ENCODE results near the gene CNOT6. TPM values are rescaled to one million over a fixed set of nuclear protein-coding genes. Genes with fewer than 3 reads are reported as not detected.
A peak's percentile ranks its signal among the peaks of the same experiment; 100 is the strongest.

The CNOT6 gene
- polyA plus RNA-seq, 1 of the 3 experiments (the other 2 are of a cell fraction), result 17.1 TPM

- Histone ChIP-seq H3K4me2 (no peak overlapping the region), H3K9me3 (no peaks in the 10 kb centered on the region), H3K9me2 (no peaks in the 10 kb centered on the region), H3K36me3 (replicated peaks in 1 of 2; ENCODE audit: control insufficient read depth in 1 of 2, insufficient read depth in 2 of 2, low read length in 1 of 2) (peaks cover 35 to 49% of the 10 kb centered on the region in 2 experiments), H3K9ac (no peak overlapping the region), H3K4me3 (ENCODE audit: low read depth in 2 of 2, low read length in 1 of 2) (no peak overlapping the region), H3K79me2 (ENCODE audit: insufficient read depth) (no peaks in the 10 kb centered on the region), H3F3A (replicated peaks; ENCODE audit: insufficient read depth) (peaks cover 5% of the 10 kb centered on the region), H3K27ac (ENCODE audit: low read depth in 2 of 2, low read length in 1 of 2) (peak overlapping the region in 1 of 2 experiments; percentile 16; a peak in 1 of 4 replicates), H3K4me1 (ENCODE audit: control insufficient read depth in 1 of 2, insufficient read depth in 2 of 2, low read depth in 1 of 2, low read length in 1 of 2) (0 out of 4 replicates have a peak, but pooled peaks cover 0 to 9% of the 10 kb centered on the region in 2 experiments), H3K27me3 (ENCODE audit: insufficient read depth) (no peaks in the 10 kb centered on the region), H4K20me1 (ENCODE audit: insufficient read depth) (no peaks in the 10 kb centered on the region), H2AFZ (ENCODE audit: low read depth) (no peak overlapping the region)
- TF ChIP-seq ELF1 (IDR thresholded peaks at IDR 0.05) (no peak), TEAD4 (IDR thresholded peaks at IDR 0.05; ENCODE audit: borderline replicate concordance, insufficient read depth) (no peak), POLR2AphosphoS5 (IDR thresholded peaks at IDR 0.05; ENCODE audit: low read depth, low read length) (no peak), ZBTB33 (IDR thresholded peaks at IDR 0.05; ENCODE audit: borderline replicate concordance, low read depth) (no peak), RCOR1 (IDR thresholded peaks at IDR 0.05; ENCODE audit: low read length) (no peak), FOSL2 (IDR thresholded peaks at IDR 0.05; ENCODE audit: borderline replicate concordance, low read depth) (no peak), CHD2 (IDR thresholded peaks at IDR 0.05; ENCODE audit: low read length, partially characterized antibody) (no peak), NFIC (IDR thresholded peaks at IDR 0.05; ENCODE audit: borderline replicate concordance) (no peak), GABPA (IDR thresholded peaks at IDR 0.05; ENCODE audit: low read depth) (no peak), FOXM1 (IDR thresholded peaks at IDR 0.05; ENCODE audit: low read depth) (no peak), SIN3A (IDR thresholded peaks at IDR 0.05; ENCODE audit: borderline replicate concordance, low read depth, low read length) (no peak), CTCF (IDR thresholded peaks at IDR 0.05) (no peak), TCF12 (IDR thresholded peaks at IDR 0.05) (no peak)
- WGBS (ENCODE audit: low lambda C conversion rate), result 75% methylated on average over 2 of the region's 2 CpGs
- ChIA-PET POLR2A (no interaction called here), CTCF (interaction anchor here (1.1 to 1.6 kb wide), 4 partner anchors 10 to 247 kb away, joined by 3 to 5 read pairs (median 3); no protein-coding TSS in a partner anchor)
- no peak for DNase-seq
These were observed 81.4 kb downstream of the CNOT6 start for GRCh38 chr5:180575571-180575970.

- POLR2A ChIA-PET, result no interaction called here
- TF ChIP-seq NRF1 (IDR thresholded peaks at IDR 0.05; ENCODE audit: low read depth, low read length), result no peak
- no peak for TF ChIP-seq USF1 (IDR thresholded peaks at IDR 0.05; ENCODE audit: borderline replicate concordance, low read depth)
- TF ChIP-seq RFX5 (IDR thresholded peaks at IDR 0.05; ENCODE audit: low read length), result no peak
- TF ChIP-seq RAD21 (IDR thresholded peaks at IDR 0.05; ENCODE audit: low read length), result no peak
- TF ChIP-seq TAF1 (IDR thresholded peaks at IDR 0.05; ENCODE audit: borderline replicate concordance, low read depth, low read length), result no peak
- no peak for TF ChIP-seq SMC3 (IDR thresholded peaks at IDR 0.05; ENCODE audit: low read depth, low read length)
- TF ChIP-seq FOXM1 (IDR thresholded peaks at IDR 0.05; ENCODE audit: low read depth), result no peak
- no peak for TF ChIP-seq EP300 (IDR thresholded peaks at IDR 0.05; ENCODE audit: borderline replicate concordance in 1 of 2, low read depth in 1 of 2, low read length in 1 of 2)
- TF ChIP-seq POLR2AphosphoS5 (IDR thresholded peaks at IDR 0.05; ENCODE audit: low read depth, low read length), result no peak
- TF ChIP-seq GABPA (IDR thresholded peaks at IDR 0.05; ENCODE audit: low read depth), result no peak
- TF ChIP-seq MXI1 (IDR thresholded peaks at IDR 0.05; ENCODE audit: low read depth, low read length), result no peak
- TF ChIP-seq TEAD4 (IDR thresholded peaks at IDR 0.05; ENCODE audit: borderline replicate concordance, insufficient read depth), result no peak
- H3K4me3 ChIP-seq (ENCODE audit: low read depth in 2 of 2, low read length in 1 of 2), result no peak overlapping the region
- 90% methylated on average over 6 of the region's 6 CpGs for WGBS (ENCODE audit: low lambda C conversion rate)
- DNase-seq, result no peak
- no peaks in the 10 kb centered on the region for H4K20me1 ChIP-seq (ENCODE audit: insufficient read depth)
- H3F3A ChIP-seq (replicated peaks; ENCODE audit: insufficient read depth), result no peaks in the 10 kb centered on the region
- CTCF ChIA-PET, result interaction anchor here (0.8 to 1.4 kb wide), 3 partner anchors 9 to 26 kb away, joined by 3 to 5 read pairs (median 3); no protein-coding TSS in a partner anchor
- H3K9ac ChIP-seq, result no peak overlapping the region
- no peaks in the 10 kb centered on the region for H3K27me3 ChIP-seq (ENCODE audit: insufficient read depth)
- no peak overlapping the region for H3K27ac ChIP-seq (ENCODE audit: low read depth in 2 of 2, low read length in 1 of 2)
- H3K9me2 ChIP-seq, result no peaks in the 10 kb centered on the region
- peaks cover 3% of the 10 kb centered on the region; the same call in 1 of the 2 replicates for H3K9me3 ChIP-seq
- no peaks in the 10 kb centered on the region for H3K4me1 ChIP-seq (ENCODE audit: control insufficient read depth in 1 of 2, insufficient read depth in 2 of 2, low read depth in 1 of 2, low read length in 1 of 2)
- H3K79me2 ChIP-seq (ENCODE audit: insufficient read depth), result no peaks in the 10 kb centered on the region
- H3K36me3 ChIP-seq (replicated peaks in 1 of 2; ENCODE audit: control insufficient read depth in 1 of 2, insufficient read depth in 2 of 2, low read length in 1 of 2), result peaks cover 6 to 17% of the 10 kb centered on the region in 2 experiments
- no peak overlapping the region for H3K4me2 ChIP-seq
- H2AFZ ChIP-seq (ENCODE audit: low read depth), result no peak overlapping the region
These were observed 86.5 kb downstream of the CNOT6 start for GRCh38 chr5:180580681-180581080.
